Esophagus muscularis mucosa (tissue), 4 donors: ENCODE measurements around the gene SPHK1. TPM values are rescaled to one million over a fixed set of nuclear protein-coding genes. Genes with fewer than 3 reads are reported as not detected.

ENCODE experiments used
- DNase-seq: peaks from one replicate; pipeline ENCODE4 v3.0.0-alpha.2; 2017; ENCODE audit errors: extremely low spot score
- H3K27ac ChIP-seq, 4 donors: fragments of 200-600 bp; sonication (generic); replicated peaks in 1 of 4; 1 replicate in 3 of 4; 2 replicates in 1 of 4; pipeline ENCODE4 v1.5.1; 2016 to 2019; ENCODE audit warnings: mild to moderate bottlenecking in 1 of 4
- H3K27me3 ChIP-seq, 4 donors: fragments of 200-600 bp; sonication (generic); one replicate each; pipeline versions ENCODE4 v1.5.1 to v1.6.0; 2016 to 2019
- H3K36me3 ChIP-seq, 4 donors: fragments of 200-600 bp; sonication (generic); one replicate each; pipeline ENCODE4 v1.5.1; 2016 to 2019
- H3K4me1 ChIP-seq, 4 donors: fragments of 200-600 bp; sonication (generic); one replicate each; pipeline ENCODE4 v1.5.1; 2016 to 2019
- H3K4me3 ChIP-seq, 4 donors: fragments of 200-600 bp; sonication (generic); 1 replicate in 2 of 4; 2 replicates in 2 of 4; pipeline ENCODE4 v1.5.1; 2016 to 2019; ENCODE audit warnings: mild to moderate bottlenecking in 4 of 4, moderate library complexity in 1 of 4
- H3K9me3 ChIP-seq, 4 donors: fragments of 200-600 bp; sonication (generic); 1 replicate in 3 of 4; 2 replicates in 1 of 4; pipeline ENCODE4 v1.5.1; 2016 to 2019
- CTCF ChIP-seq, 3 experiments: fragments of 200-600 bp in 2 of 3; fragments of 450-650 bp in 1 of 3; sonication (generic) in 2 of 3; IDR thresholded peaks; one replicate each; pipeline ENCODE4 v1.5.1; 2017 to 2019; ENCODE audit warnings: antibody characterized with exemption in 3 of 3, mild to moderate bottlenecking in 2 of 3, moderate library complexity in 1 of 3
- EP300 ChIP-seq: sonication (generic); formaldehyde crosslinking; IDR thresholded peaks from one replicate; pipeline ENCODE4 v1.6.1; 2017; ENCODE audit warnings: antibody characterized with exemption
- POLR2A ChIP-seq: fragments of 450-650 bp; IDR thresholded peaks from one replicate; pipeline ENCODE4 v1.6.1; 2017; ENCODE audit warnings: antibody characterized with exemption, moderate library complexity, mild to moderate bottlenecking, low read depth
- POLR2AphosphoS5 ChIP-seq, 2 donors: sonication (generic); formaldehyde crosslinking; IDR thresholded peaks; one replicate each; pipeline ENCODE4 v1.6.1; 2017; ENCODE audit warnings: antibody characterized with exemption in 2 of 2
- WGBS: methylation state at CpG from one replicate; pipeline ENCODE4 v1.1.5; 2018; 5-methylcytosine and 5-hydroxymethylcytosine counted together
- intact Hi-C: fragments of 100-400 bp; cut with DNase I; formaldehyde crosslinking; loops from one replicate; pipeline ENCODE4 v1.15.1; 2023
- total RNA-seq, 4 donors: library from RNA; depleted of rRNA; stranded (reverse); fragments of >200 nt; gene quantifications; one replicate each; pipeline versions ENCODE4 v1.1.0 to v1.2.1, GENCODE V29; 2016

The SPHK1 gene
- total RNA-seq, 4 donors from 2014 or later: 10.8 to 33.8 (median 16.5) TPM

- Histone ChIP-seq H3K9me3 (no peaks in the 10 kb centered on the region), H3K27ac (peak overlapping the region; percentile 79 to 91 (median 84)), H3K36me3 (peaks cover 0 to 11% (median under 1%) of the 10 kb centered on the region in 4 donors), H3K27me3 (peaks cover 0 to 51% (median 4%) of the 10 kb centered on the region in 4 donors), H3K4me1 (peaks cover 23 to 61% (median 52%) of the 10 kb centered on the region in 4 donors), H3K4me3 (peak overlapping the region; percentile 64 to 73 (median 68))
- WGBS: 2% methylated on average over 25 of the region's 65 CpGs
- intact Hi-C loops: no loop called here
- DNase-seq: no peak
- TF ChIP-seq EP300 (no peak), CTCF (IDR thresholded peaks at IDR 0.05) (peak in 1 of 3 experiments; percentile 31)
These were observed 725 bp upstream of the SPHK1 start for GRCh38 chr17:76383546-76384221.

GRCh38 chr17:76384987-76385891 lies 830 bp downstream of the SPHK1 start:
- H3K36me3 ChIP-seq: peaks cover 0 to 16% (median 6%) of the 10 kb centered on the region in 4 donors
- intact Hi-C loops: loop anchor here (5.0 kb wide), 1 partner anchor 33 kb away; the partner anchor contains the start of gene PRPSAP1
- TF ChIP-seq CTCF (IDR thresholded peaks at IDR 0.05) (no peak), POLR2A (no peak), EP300 (no peak), POLR2AphosphoS5 (IDR thresholded peaks at IDR 0.05) (no peak)
- DNase-seq: no peak
- no peaks in the 10 kb centered on the region for H3K9me3 ChIP-seq
- H3K4me1 ChIP-seq: peaks cover 32 to 63% (median 57%) of the 10 kb centered on the region in 4 donors
- peak overlapping the region; percentile 64 to 73 (median 68) for H3K4me3 ChIP-seq
- peak overlapping the region; percentile 79 to 91 (median 84) for H3K27ac ChIP-seq
- peaks cover 0 to 51% (median 4%) of the 10 kb centered on the region in 4 donors for H3K27me3 ChIP-seq
- WGBS: 0% methylated on average over 12 of the region's 74 CpGs

- peak; percentile 95 for DNase-seq
- intact Hi-C loops: loop anchor here (5.0 kb wide), 1 partner anchor 34 kb away; the partner anchor contains the start of gene PRPSAP1
- Histone ChIP-seq H3K27ac (peak overlapping the region; percentile 79 to 91 (median 84)), H3K9me3 (no peaks in the 10 kb centered on the region), H3K4me1 (peaks cover 32 to 63% (median 56%) of the 10 kb centered on the region in 4 donors), H3K27me3 (peaks cover 0 to 42% (median 4%) of the 10 kb centered on the region in 4 donors), H3K4me3 (peak overlapping the region; percentile 64 to 73 (median 68)), H3K36me3 (peaks cover 0 to 24% (median 15%) of the 10 kb centered on the region in 4 donors)
- WGBS: 23% methylated on average over 41 of the region's 52 CpGs
- no peak for TF ChIP-seq EP300
- peak in 1 of 2 donors; percentile 22 for TF ChIP-seq POLR2AphosphoS5 (IDR thresholded peaks at IDR 0.05)
- peak; percentile 74 to 96 (median 82) for TF ChIP-seq CTCF (IDR thresholded peaks at IDR 0.05)
- TF ChIP-seq POLR2A: no peak
These were observed 1.7 kb downstream of the SPHK1 start for GRCh38 chr17:76385892-76386786.
